ENCODE data around the gene N4BP2.
"Not testable (repeated sequence)": the region's sequence is repeated elsewhere in the genome, so short reads cannot be mapped to it uniquely, and the experiment has no call there.

Gene N4BP2

GRCh38 chr4:40056716-40057585 lies at the start of gene N4BP2:
TSS of gene N4BP2 (plus strand) at chr4:40056850. CDS start at chr4:40097341, 40,491 bp downstream.
- peak; percentile 74 for DNase-seq (ENCODE audit: low spot score)

GRCh38 chr4:40016007-40016406 lies 40.6 kb upstream of the N4BP2 start:
- no peak for DNase-seq (ENCODE audit: low spot score)

GRCh38 chr4:40020221-40020620 lies 36.4 kb upstream of the N4BP2 start:
- DNase-seq (ENCODE audit: low spot score): no peak

GRCh38 chr4:40021116-40021515 lies 35.5 kb upstream of the N4BP2 start:
- not testable (repeated sequence) for DNase-seq (ENCODE audit: low spot score)

GRCh38 chr4:40024049-40024448 lies 32.6 kb upstream of the N4BP2 start:
- not testable (repeated sequence) for DNase-seq (ENCODE audit: low spot score)

GRCh38 chr4:40032785-40033184 lies 23.9 kb upstream of the N4BP2 start:
- no peak for DNase-seq (ENCODE audit: low spot score)

- DNase-seq (ENCODE audit: low spot score): no peak
Measured at GRCh38 chr4:40033613-40034012, 23.0 kb upstream of the N4BP2 start.

- DNase-seq (ENCODE audit: low spot score): no peak
Measured at GRCh38 chr4:40038977-40039376, 17.7 kb upstream of the N4BP2 start.

GRCh38 chr4:40040908-40041307 lies 15.7 kb upstream of the N4BP2 start:
- no peak for DNase-seq (ENCODE audit: low spot score)

GRCh38 chr4:40043786-40044185 lies 12.9 kb upstream of the N4BP2 start:
- DNase-seq (ENCODE audit: low spot score): no peak

GRCh38 chr4:40046311-40046980 lies 10.2 kb upstream of the N4BP2 start:
- no peak for DNase-seq (ENCODE audit: low spot score)

- no peak for DNase-seq (ENCODE audit: low spot score)
Measured at GRCh38 chr4:40053161-40053560, 3.5 kb upstream of the N4BP2 start.

- peak; percentile 12 for DNase-seq (ENCODE audit: low spot score)
Measured at GRCh38 chr4:40055511-40055862, 1.2 kb upstream of the N4BP2 start.

GRCh38 chr4:40055863-40056715 lies 561 bp upstream of the N4BP2 start:
- DNase-seq (ENCODE audit: low spot score): peak; percentile 38

- DNase-seq (ENCODE audit: low spot score): peak; percentile 79
Measured at GRCh38 chr4:40057586-40058091, 989 bp downstream of the N4BP2 start.

- DNase-seq (ENCODE audit: low spot score): no peak
Measured at GRCh38 chr4:40058121-40058520, 1.5 kb downstream of the N4BP2 start.

GRCh38 chr4:40058854-40059253 lies 2.2 kb downstream of the N4BP2 start:
- DNase-seq (ENCODE audit: low spot score): no peak

- no peak for DNase-seq (ENCODE audit: low spot score)
Measured at GRCh38 chr4:40059362-40059761, 2.7 kb downstream of the N4BP2 start.

GRCh38 chr4:40065010-40065409 lies 8.4 kb downstream of the N4BP2 start:
- DNase-seq (ENCODE audit: low spot score): no peak

- DNase-seq (ENCODE audit: low spot score): no peak
Measured at GRCh38 chr4:40066651-40067050, 10.0 kb downstream of the N4BP2 start.

- no peak for DNase-seq (ENCODE audit: low spot score)
Measured at GRCh38 chr4:40070387-40070786, 13.7 kb downstream of the N4BP2 start.

- DNase-seq (ENCODE audit: low spot score): no peak
Measured at GRCh38 chr4:40086421-40086820, 29.8 kb downstream of the N4BP2 start.

Measured in hematopoietic multipotent progenitor cell treated with erythropoietin and hydrocortisone succinate and interleukin-3 and kit ligand, for 15 days (in vitro differentiated cells).